ENCODE measurements around the gene SH3RF1.

The SH3RF1 gene

GRCh38 chr4:169158046-169158445 is 112.7 kb downstream of the SH3RF1 start:
- no peak for DNase-seq

- no peak for DNase-seq
These were observed 114.4 kb downstream of the SH3RF1 start for GRCh38 chr4:169156392-169156791.

- DNase-seq: no peak
These were observed 116.6 kb downstream of the SH3RF1 start for GRCh38 chr4:169154121-169154520.

- no peak for DNase-seq
These were observed 117.2 kb downstream of the SH3RF1 start for GRCh38 chr4:169153481-169154087.

GRCh38 chr4:169152899-169153298 is 117.9 kb downstream of the SH3RF1 start:
- DNase-seq: no peak

- no peak for DNase-seq
These were observed 118.7 kb downstream of the SH3RF1 start for GRCh38 chr4:169152098-169152497.

- no peak for DNase-seq
These were observed 119.1 kb downstream of the SH3RF1 start for GRCh38 chr4:169151671-169152070.

GRCh38 chr4:169150806-169151205 is 120.0 kb downstream of the SH3RF1 start:
- DNase-seq: no peak

- DNase-seq: no peak
These were observed 121.9 kb downstream of the SH3RF1 start for GRCh38 chr4:169148885-169149284.

GRCh38 chr4:169147191-169147590 is 123.6 kb downstream of the SH3RF1 start:
- no peak for DNase-seq

- no peak for DNase-seq
These were observed 126.6 kb downstream of the SH3RF1 start for GRCh38 chr4:169144061-169144600.

- DNase-seq: no peak
These were observed 127.4 kb downstream of the SH3RF1 start for GRCh38 chr4:169143335-169143734.

GRCh38 chr4:169142906-169143305 is 127.8 kb downstream of the SH3RF1 start:
- no peak for DNase-seq

GRCh38 chr4:169142391-169142790 is 128.4 kb downstream of the SH3RF1 start:
- no peak for DNase-seq

GRCh38 chr4:169139021-169139420 is 131.7 kb downstream of the SH3RF1 start:
- DNase-seq: no peak

GRCh38 chr4:169137558-169137920 is 133.2 kb downstream of the SH3RF1 start:
- DNase-seq: no peak

GRCh38 chr4:169136796-169137557 is 133.8 kb downstream of the SH3RF1 start:
- DNase-seq: no peak

- no peak for DNase-seq
These were observed 134.4 kb downstream of the SH3RF1 start for GRCh38 chr4:169136330-169136729.

GRCh38 chr4:169135776-169136175 is 135.0 kb downstream of the SH3RF1 start:
- DNase-seq: no peak

- no peak for DNase-seq
These were observed 136.8 kb downstream of the SH3RF1 start for GRCh38 chr4:169133932-169134331.

- no peak for DNase-seq
These were observed 138.0 kb downstream of the SH3RF1 start for GRCh38 chr4:169132561-169133305.

GRCh38 chr4:169131556-169132208 is 139.1 kb downstream of the SH3RF1 start:
- no peak for DNase-seq

GRCh38 chr4:169128902-169129301 is 141.9 kb downstream of the SH3RF1 start:
- DNase-seq: no peak

Measured in cerebellar nuclear complex (tissue), 1 donor.